Activated CD4-positive, CD25-positive, alpha-beta regulatory T cell treated with anti-CD3 and anti-CD28 coated beads, Interleukin-2, amount 50 U/mL, for 24 hours (primary cell): ENCODE data around the gene ANKRD33B.

Source experiments
- ATAC-seq, 2 donors: fragments of 150-1000 bp; cut with Tn5 transposase; one replicate each; pipeline ENCODE4 v1.10.0; 2021; ENCODE audit warnings: mild to moderate bottlenecking in 1 of 2, moderate library complexity in 1 of 2

Gene ANKRD33B

GRCh38 chr5:10681731-10682679 lies 118.1 kb downstream of the ANKRD33B start:
- no peak for ATAC-seq

GRCh38 chr5:10682801-10683525 lies 119.1 kb downstream of the ANKRD33B start:
- no peak for ATAC-seq

- ATAC-seq: peak in 1 of 2 donors; percentile 39
Measured at GRCh38 chr5:10684303-10685086, 120.6 kb downstream of the ANKRD33B start.

GRCh38 chr5:10685115-10685521 lies 121.2 kb downstream of the ANKRD33B start:
- ATAC-seq: peak in 1 of 2 donors; percentile 46

- ATAC-seq: no peak
Measured at GRCh38 chr5:10686890-10687289, 123.0 kb downstream of the ANKRD33B start.

- ATAC-seq: no peak
Measured at GRCh38 chr5:10688651-10689171, 124.8 kb downstream of the ANKRD33B start.

GRCh38 chr5:10689391-10690081 lies 125.7 kb downstream of the ANKRD33B start:
- peak in 1 of 2 donors; percentile 39 for ATAC-seq

GRCh38 chr5:10690460-10691440 lies 126.9 kb downstream of the ANKRD33B start:
- no peak for ATAC-seq

- ATAC-seq: no peak
Measured at GRCh38 chr5:10691826-10692785, 128.2 kb downstream of the ANKRD33B start.

- ATAC-seq: no peak
Measured at GRCh38 chr5:10695055-10695649, 131.3 kb downstream of the ANKRD33B start.

- no peak for ATAC-seq
Measured at GRCh38 chr5:10695759-10696543, 132.1 kb downstream of the ANKRD33B start.

- ATAC-seq: no peak
Measured at GRCh38 chr5:10699281-10699874, 135.5 kb downstream of the ANKRD33B start.

GRCh38 chr5:10699987-10700386 lies 136.1 kb downstream of the ANKRD33B start:
- ATAC-seq: peak in 1 of 2 donors; percentile 9

GRCh38 chr5:10700516-10700915 lies 136.6 kb downstream of the ANKRD33B start:
- no peak for ATAC-seq

- ATAC-seq: no peak
Measured at GRCh38 chr5:10701567-10702039, 137.7 kb downstream of the ANKRD33B start.

GRCh38 chr5:10702040-10702629 lies 138.3 kb downstream of the ANKRD33B start:
- ATAC-seq: no peak

GRCh38 chr5:10702911-10703491 lies 139.1 kb downstream of the ANKRD33B start:
- no peak for ATAC-seq
